ENCODE results near the gene ZNF3. TPM values are rescaled to one million over a fixed set of nuclear protein-coding genes. Genes with fewer than 3 reads are reported as not detected.
A peak's percentile ranks its signal among the peaks of the same experiment; 100 is the strongest.

Gene ZNF3
- total and polyA plus RNA-seq, 2 donors: 20.1 to 25.9 TPM

DNA sequence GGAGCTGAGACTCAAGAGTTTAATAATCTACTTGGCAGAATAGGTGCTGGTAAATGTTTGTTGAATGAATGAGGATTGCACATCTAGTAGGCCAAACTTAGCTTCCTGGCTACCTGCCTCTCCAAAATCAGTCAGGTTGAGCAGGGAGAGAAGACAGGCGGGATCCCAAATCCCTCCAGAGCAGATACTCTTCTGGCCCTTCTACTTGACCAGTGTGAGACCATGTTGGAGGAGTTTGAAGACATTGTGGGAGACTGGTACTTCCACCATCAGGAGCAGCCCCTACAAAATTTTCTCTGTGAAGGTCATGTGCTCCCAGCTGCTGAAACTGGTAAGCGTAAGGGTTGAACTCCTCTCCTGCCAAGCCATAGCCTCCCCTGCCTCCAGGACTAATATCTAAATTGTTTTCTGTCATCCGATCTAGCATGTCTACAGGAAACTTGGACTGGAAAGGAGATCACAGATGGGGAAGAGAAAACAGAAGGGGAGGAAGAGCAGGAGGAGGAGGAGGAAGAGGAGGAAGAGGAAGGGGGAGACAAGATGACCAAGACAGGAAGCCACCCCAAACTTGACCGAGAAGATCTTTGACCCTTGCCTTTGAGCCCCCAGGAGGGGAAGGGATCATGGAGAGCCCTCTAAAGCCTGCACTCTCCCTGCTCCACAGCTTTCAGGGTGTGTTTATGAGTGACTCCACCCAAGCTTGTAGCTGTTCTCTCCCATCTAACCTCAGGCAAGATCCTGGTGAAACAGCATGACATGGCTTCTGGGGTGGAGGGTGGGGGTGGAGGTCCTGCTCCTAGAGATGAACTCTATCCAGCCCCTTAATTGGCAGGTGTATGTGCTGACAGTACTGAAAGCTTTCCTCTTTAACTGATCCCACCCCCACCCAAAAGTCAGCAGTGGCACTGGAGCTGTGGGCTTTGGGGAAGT is 43.0 kb upstream of the ZNF3 start:
- DNase-seq (ENCODE audit: low read depth in 6 of 9, low spot score in 9 of 9): no peak
- peaks cover 0 to 4% of the 10 kb centered on the region in 2 donors for H3K9me3 ChIP-seq (ENCODE audit: control insufficient read depth in 2 of 2, insufficient read depth in 1 of 2, low read length in 1 of 2)
- H3K4me1 ChIP-seq (ENCODE audit: control insufficient read depth in 2 of 2, insufficient read depth in 2 of 2, low read length in 2 of 2): peaks cover 15 to 45% of the 10 kb centered on the region in 2 donors
- 89% methylated on average over 4 of the region's 4 CpGs for WGBS
- H3K27me3 ChIP-seq (ENCODE audit: control insufficient read depth in 2 of 2, insufficient read depth in 1 of 2, low read length in 1 of 2): no peaks in the 10 kb centered on the region
- peak overlapping the region in 1 of 2 donors; percentile 8 for H3K27ac ChIP-seq (ENCODE audit: low read depth in 1 of 2, low read length in 1 of 2)
- no peak overlapping the region for H3K4me3 ChIP-seq (ENCODE audit: low read length in 2 of 2)
- H3K36me3 ChIP-seq (ENCODE audit: control insufficient read depth in 2 of 2, insufficient read depth in 2 of 2, low read length in 1 of 2): peaks cover 9 to 13% of the 10 kb centered on the region in 2 donors

- H3K27me3 ChIP-seq (ENCODE audit: control insufficient read depth in 2 of 2, insufficient read depth in 1 of 2, low read length in 1 of 2): no peaks in the 10 kb centered on the region
- no peak for DNase-seq (ENCODE audit: low read depth in 6 of 9, low spot score in 9 of 9)
- 100% methylated on average over 1 of the region's 1 CpG for WGBS
- H3K4me3 ChIP-seq (ENCODE audit: low read length in 2 of 2): no peak overlapping the region
- no peak overlapping the region for H3K27ac ChIP-seq (ENCODE audit: low read depth in 1 of 2, low read length in 1 of 2)
- H3K36me3 ChIP-seq (ENCODE audit: control insufficient read depth in 2 of 2, insufficient read depth in 2 of 2, low read length in 1 of 2): peaks cover 9 to 13% of the 10 kb centered on the region in 2 donors
- peaks cover 11 to 40% of the 10 kb centered on the region in 2 donors for H3K4me1 ChIP-seq (ENCODE audit: control insufficient read depth in 2 of 2, insufficient read depth in 2 of 2, low read length in 2 of 2)
- H3K9me3 ChIP-seq (ENCODE audit: control insufficient read depth in 2 of 2, insufficient read depth in 1 of 2, low read length in 1 of 2): peaks cover 0 to 10% of the 10 kb centered on the region in 2 donors
Measured at GRCh38 chr7:100122568-100122967, 41.0 kb upstream of the ZNF3 start.

GRCh38 chr7:100122067-100122466 is 40.5 kb upstream of the ZNF3 start:
- Histone ChIP-seq H3K27ac (ENCODE audit: low read depth in 1 of 2, low read length in 1 of 2) (no peak overlapping the region), H3K9me3 (ENCODE audit: control insufficient read depth in 2 of 2, insufficient read depth in 1 of 2, low read length in 1 of 2) (peaks cover 0 to 10% of the 10 kb centered on the region in 2 donors), H3K4me3 (ENCODE audit: low read length in 2 of 2) (no peak overlapping the region), H3K27me3 (ENCODE audit: control insufficient read depth in 2 of 2, insufficient read depth in 1 of 2, low read length in 1 of 2) (no peaks in the 10 kb centered on the region), H3K4me1 (ENCODE audit: control insufficient read depth in 2 of 2, insufficient read depth in 2 of 2, low read length in 2 of 2) (peaks cover 11 to 40% of the 10 kb centered on the region in 2 donors), H3K36me3 (ENCODE audit: control insufficient read depth in 2 of 2, insufficient read depth in 2 of 2, low read length in 1 of 2) (peaks cover 9 to 13% of the 10 kb centered on the region in 2 donors)
- WGBS: 96% methylated on average over 13 of the region's 13 CpGs
- no peak for DNase-seq (ENCODE audit: low read depth in 6 of 9, low spot score in 9 of 9)

- H3K27me3 ChIP-seq (ENCODE audit: control insufficient read depth in 2 of 2, insufficient read depth in 1 of 2, low read length in 1 of 2): no peaks in the 10 kb centered on the region
- H3K9me3 ChIP-seq (ENCODE audit: control insufficient read depth in 2 of 2, insufficient read depth in 1 of 2, low read length in 1 of 2): peaks cover 0 to 10% of the 10 kb centered on the region in 2 donors
- H3K4me3 ChIP-seq (ENCODE audit: low read length in 2 of 2): peak overlapping the region; percentile 75 to 91
- peaks cover 9 to 16% of the 10 kb centered on the region in 2 donors for H3K36me3 ChIP-seq (ENCODE audit: control insufficient read depth in 2 of 2, insufficient read depth in 2 of 2, low read length in 1 of 2)
- peak overlapping the region in 1 of 2 donors; percentile 95 for H3K27ac ChIP-seq (ENCODE audit: low read depth in 1 of 2, low read length in 1 of 2)
- WGBS: 85% methylated on average over 1 of the region's 1 CpG
- H3K4me1 ChIP-seq (ENCODE audit: control insufficient read depth in 2 of 2, insufficient read depth in 2 of 2, low read length in 2 of 2): peaks cover 11 to 33% of the 10 kb centered on the region in 2 donors
- no peak for DNase-seq (ENCODE audit: low read depth in 6 of 9, low spot score in 9 of 9)
Measured at GRCh38 chr7:100120733-100121036, 39.2 kb upstream of the ZNF3 start.

DNA sequence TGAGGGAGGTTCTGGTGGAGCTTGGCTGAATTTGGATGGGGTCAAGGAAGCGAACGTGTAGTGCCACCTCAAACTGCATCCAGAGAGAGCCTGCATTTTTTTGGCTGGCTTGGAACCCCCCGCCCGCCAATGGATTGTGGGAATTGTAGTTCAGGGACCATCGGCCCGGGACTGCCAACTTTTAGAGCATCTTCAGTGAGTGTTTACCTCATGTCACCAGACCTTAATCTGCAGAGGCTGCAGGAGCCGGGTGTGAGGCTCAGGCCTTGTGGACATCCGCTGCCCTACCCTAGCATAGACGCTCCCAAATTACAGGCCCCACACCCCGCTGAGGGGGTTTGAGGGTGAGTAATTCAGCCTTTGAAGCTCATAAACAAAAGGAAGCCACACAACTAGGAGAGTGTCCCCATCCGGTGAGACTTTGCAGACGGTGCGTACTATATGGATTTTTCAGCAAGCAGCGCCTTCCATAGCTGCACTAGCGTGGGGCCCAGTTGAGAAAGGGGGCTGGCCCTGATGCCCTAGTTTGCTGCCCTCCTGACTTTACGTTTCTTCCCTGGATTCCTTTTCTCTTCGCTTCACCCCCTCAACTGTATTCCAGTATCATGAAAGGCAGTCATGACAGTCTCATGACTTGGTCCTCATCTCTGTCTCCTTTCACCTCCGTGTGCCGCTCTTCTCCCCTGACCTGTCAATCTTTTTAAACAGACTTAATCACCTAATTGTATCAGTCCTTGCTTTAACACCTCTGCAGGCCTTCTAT is 38.6 kb upstream of the ZNF3 start:
- Histone ChIP-seq H3K9me3 (ENCODE audit: control insufficient read depth in 2 of 2, insufficient read depth in 1 of 2, low read length in 1 of 2) (peaks cover 0 to 10% of the 10 kb centered on the region in 2 donors), H3K4me3 (ENCODE audit: low read length in 2 of 2) (peak overlapping the region; percentile 75 to 91), H3K36me3 (ENCODE audit: control insufficient read depth in 2 of 2, insufficient read depth in 2 of 2, low read length in 1 of 2) (peaks cover 9 to 15% of the 10 kb centered on the region in 2 donors), H3K27ac (ENCODE audit: low read depth in 1 of 2, low read length in 1 of 2) (peak overlapping the region; percentile 89 to 95), H3K4me1 (ENCODE audit: control insufficient read depth in 2 of 2, insufficient read depth in 2 of 2, low read length in 2 of 2) (peaks cover 8 to 27% of the 10 kb centered on the region in 2 donors), H3K27me3 (ENCODE audit: control insufficient read depth in 2 of 2, insufficient read depth in 1 of 2, low read length in 1 of 2) (no peaks in the 10 kb centered on the region)
- WGBS: 31% methylated on average over 19 of the region's 19 CpGs
- peak in 8 of 9 donors; percentile 38 to 85 (median 64) for DNase-seq (ENCODE audit: low read depth in 6 of 9, low spot score in 9 of 9)

GRCh38 chr7:100119072-100119969 is 37.8 kb upstream of the ZNF3 start, which contains the start of the genes CNPY4 and TAF6:
TSS of gene CNPY4 (plus strand) at chr7:100119634. CDS start at chr7:100119745, 111 bp downstream.
TSS of gene TAF6 (minus strand) at chr7:100119358. CDS start at chr7:100114209, 5,149 bp downstream.
- peak; percentile 89 to 98 (median 94) for DNase-seq (ENCODE audit: low read depth in 6 of 9, low spot score in 9 of 9)
- Histone ChIP-seq H3K36me3 (ENCODE audit: control insufficient read depth in 2 of 2, insufficient read depth in 2 of 2, low read length in 1 of 2) (peaks cover 8 to 9% of the 10 kb centered on the region in 2 donors), H3K27ac (ENCODE audit: low read depth in 1 of 2, low read length in 1 of 2) (peak within 1 kb of the TSS; percentile 89 to 95), H3K9me3 (ENCODE audit: control insufficient read depth in 2 of 2, insufficient read depth in 1 of 2, low read length in 1 of 2) (peaks cover 0 to 10% of the 10 kb centered on the region in 2 donors), H3K4me3 (ENCODE audit: low read length in 2 of 2) (peak within 1 kb of the TSS; percentile 75 to 91), H3K27me3 (ENCODE audit: control insufficient read depth in 2 of 2, insufficient read depth in 1 of 2, low read length in 1 of 2) (no peaks in the 10 kb centered on the region), H3K4me1 (ENCODE audit: control insufficient read depth in 2 of 2, insufficient read depth in 2 of 2, low read length in 2 of 2) (peaks cover 8 to 20% of the 10 kb centered on the region in 2 donors)
- under 1% methylated on average over 49 of the region's 49 CpGs for WGBS

- Histone ChIP-seq H3K36me3 (ENCODE audit: control insufficient read depth in 2 of 2, insufficient read depth in 2 of 2, low read length in 1 of 2) (peaks cover 9 to 17% of the 10 kb centered on the region in 2 donors), H3K9me3 (ENCODE audit: control insufficient read depth in 2 of 2, insufficient read depth in 1 of 2, low read length in 1 of 2) (peaks cover 0 to 10% of the 10 kb centered on the region in 2 donors), H3K4me1 (ENCODE audit: control insufficient read depth in 2 of 2, insufficient read depth in 2 of 2, low read length in 2 of 2) (peaks cover 8 to 20% of the 10 kb centered on the region in 2 donors), H3K27me3 (ENCODE audit: control insufficient read depth in 2 of 2, insufficient read depth in 1 of 2, low read length in 1 of 2) (no peaks in the 10 kb centered on the region), H3K4me3 (ENCODE audit: low read length in 2 of 2) (peak overlapping the region; percentile 75 to 91), H3K27ac (ENCODE audit: low read depth in 1 of 2, low read length in 1 of 2) (peak overlapping the region; percentile 89 to 95)
- WGBS: 26% methylated on average over 18 of the region's 18 CpGs
- DNase-seq (ENCODE audit: low read depth in 6 of 9, low spot score in 9 of 9): no peak
Measured at GRCh38 chr7:100118388-100119071, 37.0 kb upstream of the ZNF3 start.

DNA sequence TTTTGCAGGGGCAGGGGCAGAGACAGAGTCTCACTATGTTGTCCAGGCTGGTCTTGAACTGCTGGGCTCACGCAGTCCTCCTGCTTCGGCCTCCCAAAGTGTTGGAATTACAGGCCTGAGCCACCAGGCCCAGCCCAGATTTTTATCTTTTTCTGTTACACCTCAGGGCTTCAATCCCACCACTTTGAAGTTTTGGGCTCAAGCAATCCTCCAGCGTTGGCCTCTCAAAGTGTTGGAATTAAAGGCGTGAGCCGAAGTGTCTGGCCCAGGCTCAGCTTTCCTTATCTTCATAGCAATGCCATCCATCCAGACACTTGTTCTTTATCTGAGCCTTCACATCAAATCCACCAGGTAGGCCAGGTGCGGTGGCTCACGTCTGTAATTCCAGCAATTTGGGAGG is 33.5 kb upstream of the ZNF3 start:
- 98% methylated on average over 7 of the region's 7 CpGs for WGBS
- H3K4me1 ChIP-seq (ENCODE audit: control insufficient read depth in 2 of 2, insufficient read depth in 2 of 2, low read length in 2 of 2): peaks cover 4 to 13% of the 10 kb centered on the region in 2 donors
- peaks cover 37 to 39% of the 10 kb centered on the region in 2 donors for H3K36me3 ChIP-seq (ENCODE audit: control insufficient read depth in 2 of 2, insufficient read depth in 2 of 2, low read length in 1 of 2)
- no peaks in the 10 kb centered on the region for H3K27me3 ChIP-seq (ENCODE audit: control insufficient read depth in 2 of 2, insufficient read depth in 1 of 2, low read length in 1 of 2)
- DNase-seq (ENCODE audit: low read depth in 6 of 9, low spot score in 9 of 9): no peak
- H3K4me3 ChIP-seq (ENCODE audit: low read length in 2 of 2): no peak overlapping the region
- H3K27ac ChIP-seq (ENCODE audit: low read depth in 1 of 2, low read length in 1 of 2): no peak overlapping the region
- H3K9me3 ChIP-seq (ENCODE audit: control insufficient read depth in 2 of 2, insufficient read depth in 1 of 2, low read length in 1 of 2): peaks cover 0 to 10% of the 10 kb centered on the region in 2 donors
